Trophoblast cell (in vitro differentiated cells and primary cell): Measurements from ENCODE around the gene NTM.

Experiments used
- DNase-seq, 2 donors: peaks; one replicate each; pipeline ENCODE4 v3.0.0-alpha.2; 2016
- H2AFZ ChIP-seq: 2 replicates; pipeline ENCODE4 v1.6.1; 2013; ENCODE audit warnings: low read length, moderate library complexity, mild to moderate bottlenecking; ENCODE audit not compliant: insufficient read depth, poor library complexity
- H2AK5ac ChIP-seq: 2 replicates; pipeline ENCODE4 v1.6.1; 2013; ENCODE audit warnings: mild to moderate bottlenecking, low read length
- H2BK120ac ChIP-seq: 2 replicates; pipeline ENCODE4 v1.6.1; 2013; ENCODE audit warnings: low read length, mild to moderate bottlenecking, moderate library complexity; ENCODE audit not compliant: insufficient read depth, poor library complexity
- H2BK12ac ChIP-seq: 2 replicates; pipeline ENCODE4 v1.6.1; 2013; ENCODE audit warnings: mild to moderate bottlenecking, low read length, moderate library complexity
- H2BK5ac ChIP-seq: 2 replicates; pipeline ENCODE4 v1.6.1; 2013; ENCODE audit warnings: low read length, low read depth, moderate library complexity, mild to moderate bottlenecking; ENCODE audit not compliant: poor library complexity
- H3K14ac ChIP-seq: 2 replicates; pipeline ENCODE4 v1.6.1; 2013; ENCODE audit warnings: mild to moderate bottlenecking, low read length
- H3K18ac ChIP-seq: 2 replicates; pipeline ENCODE4 v1.6.1; 2013; ENCODE audit warnings: mild to moderate bottlenecking, low read length
- H3K23ac ChIP-seq: 2 replicates; pipeline ENCODE4 v1.6.1; 2013; ENCODE audit warnings: low read length
- H3K27ac ChIP-seq: 2 replicates; pipeline ENCODE4 v1.5.1; 2013; ENCODE audit warnings: low read depth, mild to moderate bottlenecking, inconsistent platforms, low read length, moderate library complexity
- H3K27me3 ChIP-seq: 2 replicates; pipeline ENCODE4 v1.6.1; 2013; ENCODE audit warnings: inconsistent platforms, mild to moderate bottlenecking, low read length, moderate library complexity; ENCODE audit not compliant: insufficient read depth
- H3K36me3 ChIP-seq, 2 experiments: 1 replicate in 1 of 2; 2 replicates in 1 of 2; pipeline ENCODE4 v1.6.1; 2013; ENCODE audit warnings: low read length in 2 of 2, mild to moderate bottlenecking in 2 of 2, moderate library complexity in 1 of 2; ENCODE audit not compliant: insufficient read depth in 2 of 2, control insufficient read depth in 1 of 2
- H3K4ac ChIP-seq: 2 replicates; pipeline ENCODE4 v1.6.1; 2013; ENCODE audit warnings: low read depth, mild to moderate bottlenecking, low read length, moderate library complexity
- H3K4me1 ChIP-seq, 2 experiments: 1 replicate in 1 of 2; 2 replicates in 1 of 2; pipeline ENCODE4 v1.6.1; 2013; ENCODE audit warnings: low read length in 2 of 2, mild to moderate bottlenecking in 2 of 2, moderate library complexity in 1 of 2; ENCODE audit not compliant: insufficient read depth in 2 of 2, control insufficient read depth in 1 of 2
- H3K4me2 ChIP-seq: 2 replicates; pipeline ENCODE4 v1.6.1; 2013; ENCODE audit warnings: inconsistent platforms, mild to moderate bottlenecking, low read length, moderate library complexity
- H3K4me3 ChIP-seq: 2 replicates; pipeline ENCODE4 v1.5.1; 2013; ENCODE audit warnings: mild to moderate bottlenecking, low read depth, low read length, inconsistent platforms
- H3K79me1 ChIP-seq: one replicate; pipeline ENCODE4 v1.6.1; 2013; ENCODE audit warnings: low read length
- H3K79me2 ChIP-seq: 2 replicates; pipeline ENCODE4 v1.6.1; 2013; ENCODE audit warnings: low read length, mild to moderate bottlenecking; ENCODE audit not compliant: control insufficient read depth, insufficient read depth, poor library complexity
- H3K9ac ChIP-seq: 2 replicates; pipeline ENCODE4 v1.6.1; 2013; ENCODE audit warnings: mild to moderate bottlenecking, low read length
- H3K9me3 ChIP-seq: 2 replicates; pipeline ENCODE4 v1.6.1; 2013; ENCODE audit warnings: low read depth, mild to moderate bottlenecking, control low read depth, inconsistent platforms, low read length; ENCODE audit not compliant: insufficient read depth
- H4K12ac ChIP-seq: 2 replicates; pipeline ENCODE4 v1.6.1; 2013; ENCODE audit warnings: low read depth, mild to moderate bottlenecking, low read length, moderate library complexity
- H4K8ac ChIP-seq: 2 replicates; pipeline ENCODE4 v1.6.1; 2013; ENCODE audit warnings: low read depth, mild to moderate bottlenecking, low read length, moderate library complexity
- H4K91ac ChIP-seq: one replicate; pipeline ENCODE4 v1.6.1; 2013; ENCODE audit warnings: low read depth, mild to moderate bottlenecking, low read length, moderate library complexity
- WGBS: extraction: QIAGEN DNeasy Blood & Tissue Kit; methylation state at CpG from one replicate; pipeline ENCODE4 v1.1.7; 2013; ENCODE audit warnings: missing lambda C conversion rate; ENCODE audit not compliant: insufficient read length, insufficient coverage; ENCODE audit errors: extremely low coverage; 5-methylcytosine and 5-hydroxymethylcytosine counted together

Gene NTM

DNA sequence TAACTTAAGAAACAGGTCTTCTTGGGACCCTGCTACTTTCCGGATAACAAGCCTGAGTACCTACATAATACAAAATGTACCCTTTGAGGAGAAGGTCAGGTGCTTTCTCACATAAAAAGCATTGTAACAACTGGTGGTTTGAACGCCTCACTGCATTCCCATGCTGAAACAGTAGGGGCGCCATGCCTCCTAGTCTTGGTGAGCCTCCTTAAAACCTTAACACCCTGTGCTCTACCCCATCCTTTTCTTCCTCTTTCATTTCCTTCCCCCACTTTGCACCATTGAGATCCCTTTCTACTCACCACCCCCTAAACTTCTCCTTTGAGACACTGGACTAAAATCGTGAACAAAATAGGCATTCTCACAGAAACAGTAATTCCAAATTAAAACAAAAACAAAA, 729.3 kb downstream of the NTM start:
- Histone ChIP-seq H2AK5ac (no peak overlapping the region), H3K36me3 (no peaks in the 10 kb centered on the region), H3K79me1 (no peaks in the 10 kb centered on the region), H3K4me1 (peaks cover 0 to 4% of the 10 kb centered on the region in 2 experiments), H3K4ac (no peak overlapping the region), H3K14ac (no peak overlapping the region), H3K27ac (no peak overlapping the region), H2BK5ac (no peak overlapping the region), H2AFZ (no peak overlapping the region), H4K91ac (no peak overlapping the region), H3K9ac (no peak overlapping the region), H3K4me2 (no peak overlapping the region), H3K18ac (no peak overlapping the region), H4K8ac (no peak overlapping the region), H2BK12ac (no peak overlapping the region), H3K23ac (no peak overlapping the region), H2BK120ac (no peak overlapping the region), H4K12ac (no peak overlapping the region), H3K27me3 (no peaks in the 10 kb centered on the region), H3K4me3 (no peak overlapping the region), H3K9me3 (no peaks in the 10 kb centered on the region), H3K79me2 (no peaks in the 10 kb centered on the region)
- no peak for DNase-seq
- WGBS: no CpG with 5 or more reads among the region's 4 CpGs

DNA sequence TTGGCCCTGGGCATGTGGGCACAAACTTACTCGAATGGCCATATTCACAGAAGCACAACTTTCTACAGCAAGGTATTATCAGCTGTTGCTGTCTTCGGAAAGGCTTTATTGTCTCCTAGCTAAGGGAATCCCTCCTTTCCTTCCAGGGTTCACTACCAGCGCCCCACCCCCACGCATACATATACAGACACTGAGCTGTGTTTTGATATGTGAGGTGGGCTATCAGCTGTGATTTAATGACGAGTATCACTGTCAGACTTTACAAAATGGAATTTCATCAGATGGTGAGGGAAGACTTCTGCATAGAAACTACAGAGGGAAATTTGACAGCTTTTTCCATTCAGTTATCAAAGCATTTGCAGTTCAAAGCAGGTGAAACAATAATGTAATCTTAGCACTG, 730.2 kb downstream of the NTM start:
- Histone ChIP-seq H3K9ac (no peak overlapping the region), H3K4me2 (no peak overlapping the region), H2AK5ac (no peak overlapping the region), H2BK120ac (no peak overlapping the region), H3K79me1 (no peaks in the 10 kb centered on the region), H3K27ac (no peak overlapping the region), H3K79me2 (no peaks in the 10 kb centered on the region), H2BK12ac (no peak overlapping the region), H4K8ac (no peak overlapping the region), H3K27me3 (no peaks in the 10 kb centered on the region), H3K4me1 (no peaks in the 10 kb centered on the region), H3K4ac (no peak overlapping the region), H3K14ac (no peak overlapping the region), H3K23ac (no peak overlapping the region), H3K36me3 (no peaks in the 10 kb centered on the region), H2BK5ac (no peak overlapping the region), H2AFZ (no peak overlapping the region), H4K12ac (no peak overlapping the region), H4K91ac (no peak overlapping the region), H3K9me3 (no peaks in the 10 kb centered on the region), H3K4me3 (no peak overlapping the region), H3K18ac (no peak overlapping the region)
- DNase-seq: no peak
- no CpG with 5 or more reads among the region's 5 CpGs for WGBS

DNA sequence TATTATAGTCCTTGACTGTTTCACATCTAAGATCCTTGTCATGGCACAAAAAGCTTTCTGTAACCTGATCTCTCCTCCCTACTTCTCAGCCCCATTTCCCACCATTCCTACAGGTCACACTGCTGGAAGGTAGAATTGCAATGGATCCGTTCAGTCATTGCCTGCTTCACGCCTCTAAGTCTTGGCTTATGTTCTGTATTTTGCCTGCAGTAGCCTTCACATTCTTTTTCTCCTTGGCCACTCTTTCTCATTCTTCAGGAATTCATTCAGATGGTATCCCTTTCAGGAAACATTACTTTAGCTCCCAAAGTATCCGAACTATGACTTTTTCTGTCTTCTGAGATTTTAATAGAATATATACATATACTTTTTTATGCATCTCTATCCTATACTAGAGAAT, 731.5 kb downstream of the NTM start:
- no peak overlapping the region for H4K12ac ChIP-seq
- no peaks in the 10 kb centered on the region for H3K4me1 ChIP-seq
- no peak overlapping the region for H2AFZ ChIP-seq
- no peak overlapping the region for H3K14ac ChIP-seq
- no peaks in the 10 kb centered on the region for H3K27me3 ChIP-seq
- no peaks in the 10 kb centered on the region for H3K79me2 ChIP-seq
- no peaks in the 10 kb centered on the region for H3K9me3 ChIP-seq
- H3K4ac ChIP-seq: no peak overlapping the region
- H3K79me1 ChIP-seq: no peaks in the 10 kb centered on the region
- no peak for DNase-seq
- no peak overlapping the region for H3K18ac ChIP-seq
- H2AK5ac ChIP-seq: no peak overlapping the region
- no peak overlapping the region for H3K4me2 ChIP-seq
- no peaks in the 10 kb centered on the region for H3K36me3 ChIP-seq
- no peak overlapping the region for H2BK5ac ChIP-seq
- no peak overlapping the region for H3K23ac ChIP-seq
- H4K91ac ChIP-seq: no peak overlapping the region
- H3K9ac ChIP-seq: no peak overlapping the region
- H3K4me3 ChIP-seq: no peak overlapping the region
- no peak overlapping the region for H4K8ac ChIP-seq
- no peak overlapping the region for H3K27ac ChIP-seq
- WGBS: no CpG with 5 or more reads among the region's 3 CpGs
- no peak overlapping the region for H2BK120ac ChIP-seq
- H2BK12ac ChIP-seq: no peak overlapping the region

DNA sequence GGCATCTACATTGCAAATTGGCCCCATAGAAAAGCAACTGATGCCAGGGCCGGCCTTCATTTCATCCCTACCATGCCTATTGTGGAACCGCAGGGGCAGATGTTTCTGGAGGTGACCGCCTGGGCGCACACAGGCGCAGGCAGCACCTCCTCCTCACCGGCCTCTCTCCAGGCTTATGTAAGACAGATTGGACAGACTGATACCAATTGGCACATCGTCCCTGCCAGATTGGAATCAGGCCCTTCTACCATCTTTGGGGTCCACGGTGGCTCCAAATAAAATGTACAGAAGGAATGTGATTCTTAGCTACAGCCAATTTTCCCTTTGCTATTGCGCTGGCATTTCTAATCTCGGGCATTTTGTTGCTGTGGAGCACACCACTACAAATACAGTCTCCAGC, 732.6 kb downstream of the NTM start:
- no peaks in the 10 kb centered on the region for H3K79me2 ChIP-seq
- no peak overlapping the region for H3K4me3 ChIP-seq
- H3K27ac ChIP-seq: no peak overlapping the region
- H3K9ac ChIP-seq: no peak overlapping the region
- no peak overlapping the region for H3K4me2 ChIP-seq
- H2BK12ac ChIP-seq: no peak overlapping the region
- H2AK5ac ChIP-seq: no peak overlapping the region
- H2AFZ ChIP-seq: no peak overlapping the region
- no peak overlapping the region for H2BK5ac ChIP-seq
- H3K36me3 ChIP-seq: no peaks in the 10 kb centered on the region
- no peak for DNase-seq
- no peak overlapping the region for H3K14ac ChIP-seq
- no peak overlapping the region for H3K18ac ChIP-seq
- no peak overlapping the region for H4K91ac ChIP-seq
- H2BK120ac ChIP-seq: no peak overlapping the region
- no peaks in the 10 kb centered on the region for H3K9me3 ChIP-seq
- no peak overlapping the region for H4K12ac ChIP-seq
- WGBS: no CpG with 5 or more reads among the region's 10 CpGs
- H3K27me3 ChIP-seq: no peaks in the 10 kb centered on the region
- H3K23ac ChIP-seq: no peak overlapping the region
- H3K4me1 ChIP-seq: no peaks in the 10 kb centered on the region
- H3K4ac ChIP-seq: no peak overlapping the region
- H3K79me1 ChIP-seq: no peaks in the 10 kb centered on the region
- no peak overlapping the region for H4K8ac ChIP-seq
